BLaER1 treated with 17β-estradiol and CSF1 and Interleukin-3, amounts not matched to agents 10 nM and 100 nM (cell line): ENCODE results near the gene ZFP36L2.
A peak's percentile ranks its signal among the peaks of the same experiment; 100 is the strongest.

ENCODE experiments used
- H3K27ac ChIP-seq, 11 experiments: shearing (Covaris generic); formaldehyde crosslinking; 2 replicates each; pipeline ENCODE4 v1.8.1; 2022
- H3K27me3 ChIP-seq, 11 experiments: shearing (Covaris generic); formaldehyde crosslinking; 2 replicates each; pipeline ENCODE4 v1.8.1; 2022
- H3K36me3 ChIP-seq, 11 experiments: shearing (Covaris generic); formaldehyde crosslinking; 2 replicates each; pipeline ENCODE4 v1.8.1; 2022
- H3K4me1 ChIP-seq, 10 experiments: shearing (Covaris generic); formaldehyde crosslinking; 2 replicates each; pipeline ENCODE4 v1.8.1; 2022
- H3K4me2 ChIP-seq, 11 experiments: shearing (Covaris generic); formaldehyde crosslinking; 2 replicates each; pipeline ENCODE4 v1.8.1; 2022
- H3K4me3 ChIP-seq, 10 experiments: shearing (Covaris generic); formaldehyde crosslinking; 2 replicates each; pipeline ENCODE4 v1.8.1; 2022
- H3K9ac ChIP-seq, 11 experiments: shearing (Covaris generic); formaldehyde crosslinking; 2 replicates each; pipeline ENCODE4 v1.8.1; 2022
- H3K9me3 ChIP-seq, 11 experiments: shearing (Covaris generic); formaldehyde crosslinking; replicated peaks in 1 of 11; 2 replicates each; pipeline ENCODE4 v1.8.1; 2022
- H4K20me1 ChIP-seq, 11 experiments: shearing (Covaris generic); formaldehyde crosslinking; 2 replicates each; pipeline ENCODE4 v1.8.1; 2022
- Cebpa-rat ChIP-seq, 11 experiments: shearing (Covaris generic); IDR thresholded peaks; 2 replicates each; pipeline ENCODE4 v1.8.1; 2022

ZFP36L2 gene

GRCh38 chr2:43228756-43229659 is 2.6 kb upstream of the ZFP36L2 start:
- Histone ChIP-seq H4K20me1 (peaks cover 22 to 24% (median 23%) of the 10 kb centered on the region in 11 experiments), H3K9ac (peak overlapping the region; percentile 42 to 100 (median 97); a peak in 19 of 22 replicates), H3K4me2 (peak overlapping the region; percentile 91 to 100 (median 95)), H3K27me3 (no peaks in the 10 kb centered on the region), H3K27ac (peak overlapping the region in 10 of 11 experiments; percentile 13 to 100 (median 97); a peak in 18 of 22 replicates), H3K9me3 (peaks cover 0 to 13% (median 0%) of the 10 kb centered on the region in 11 experiments; a peak in 6 of 22 replicates), H3K4me1 (peaks cover 39 to 64% (median 58%) of the 10 kb centered on the region in 10 experiments), H3K36me3 (peaks cover 17 to 49% (median 31%) of the 10 kb centered on the region in 11 experiments), H3K4me3 (peak overlapping the region in 5 of 10 experiments; percentile 75 to 95 (median 92); a peak in 5 of 20 replicates)
- TF ChIP-seq Cebpa-rat (IDR thresholded peaks at IDR 0.05), result no peak

DNA sequence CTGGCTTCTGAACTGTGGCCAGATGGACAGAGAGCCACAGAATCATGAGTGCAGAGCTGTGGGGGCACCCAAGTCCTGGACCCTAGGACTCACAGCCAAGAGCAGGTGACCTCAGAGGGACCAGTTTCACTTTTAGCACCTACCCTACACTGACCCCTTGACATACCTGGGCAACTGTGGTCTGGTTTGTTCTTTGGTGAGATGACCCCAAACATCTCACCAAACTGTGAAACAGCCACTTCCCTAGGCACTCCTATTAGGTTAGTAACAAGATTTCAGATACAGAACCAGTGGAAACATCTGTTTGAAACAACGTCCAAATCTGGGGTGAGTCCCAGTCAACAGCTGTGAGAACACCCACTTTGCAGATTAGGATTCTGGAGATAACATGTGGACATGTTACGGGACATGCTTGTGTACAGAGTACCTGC is 1.9 kb upstream of the ZFP36L2 start:
- TF ChIP-seq Cebpa-rat (IDR thresholded peaks at IDR 0.05), result no peak
- H3K4me3 ChIP-seq, result peak overlapping the region in 9 of 10 experiments; percentile 75 to 95 (median 88); a peak in 14 of 20 replicates
- peaks cover 29 to 30% (median 30%) of the 10 kb centered on the region in 11 experiments for H4K20me1 ChIP-seq
- no peaks in the 10 kb centered on the region for H3K27me3 ChIP-seq
- peaks cover 32 to 57% (median 51%) of the 10 kb centered on the region in 10 experiments for H3K4me1 ChIP-seq
- peaks cover 0 to 13% (median 0%) of the 10 kb centered on the region in 11 experiments; a peak in 7 of 22 replicates for H3K9me3 ChIP-seq
- peak overlapping the region; percentile 91 to 100 (median 98) for H3K9ac ChIP-seq
- peaks cover 24 to 56% (median 37%) of the 10 kb centered on the region in 11 experiments for H3K36me3 ChIP-seq
- H3K27ac ChIP-seq, result peak overlapping the region in 9 of 11 experiments; percentile 89 to 100 (median 98); a peak in 18 of 22 replicates
- H3K4me2 ChIP-seq, result peak overlapping the region; percentile 91 to 100 (median 95)

GRCh38 chr2:43227830-43228281 is 1.4 kb upstream of the ZFP36L2 start:
- peaks cover 31 to 53% (median 46%) of the 10 kb centered on the region in 10 experiments for H3K4me1 ChIP-seq
- TF ChIP-seq Cebpa-rat (IDR thresholded peaks at IDR 0.05), result no peak
- peaks cover 29 to 59% (median 42%) of the 10 kb centered on the region in 11 experiments for H3K36me3 ChIP-seq
- peak overlapping the region; percentile 89 to 100 (median 97) for H3K27ac ChIP-seq
- H3K4me2 ChIP-seq, result peak overlapping the region; percentile 91 to 100 (median 95)
- H3K27me3 ChIP-seq, result no peaks in the 10 kb centered on the region
- peak overlapping the region; percentile 91 to 100 (median 98) for H3K9ac ChIP-seq
- peaks cover 33 to 35% (median 34%) of the 10 kb centered on the region in 11 experiments for H4K20me1 ChIP-seq
- H3K9me3 ChIP-seq, result peaks cover 0 to 13% (median 0%) of the 10 kb centered on the region in 11 experiments; a peak in 7 of 22 replicates
- H3K4me3 ChIP-seq, result peak overlapping the region; percentile 75 to 95 (median 89)

DNA sequence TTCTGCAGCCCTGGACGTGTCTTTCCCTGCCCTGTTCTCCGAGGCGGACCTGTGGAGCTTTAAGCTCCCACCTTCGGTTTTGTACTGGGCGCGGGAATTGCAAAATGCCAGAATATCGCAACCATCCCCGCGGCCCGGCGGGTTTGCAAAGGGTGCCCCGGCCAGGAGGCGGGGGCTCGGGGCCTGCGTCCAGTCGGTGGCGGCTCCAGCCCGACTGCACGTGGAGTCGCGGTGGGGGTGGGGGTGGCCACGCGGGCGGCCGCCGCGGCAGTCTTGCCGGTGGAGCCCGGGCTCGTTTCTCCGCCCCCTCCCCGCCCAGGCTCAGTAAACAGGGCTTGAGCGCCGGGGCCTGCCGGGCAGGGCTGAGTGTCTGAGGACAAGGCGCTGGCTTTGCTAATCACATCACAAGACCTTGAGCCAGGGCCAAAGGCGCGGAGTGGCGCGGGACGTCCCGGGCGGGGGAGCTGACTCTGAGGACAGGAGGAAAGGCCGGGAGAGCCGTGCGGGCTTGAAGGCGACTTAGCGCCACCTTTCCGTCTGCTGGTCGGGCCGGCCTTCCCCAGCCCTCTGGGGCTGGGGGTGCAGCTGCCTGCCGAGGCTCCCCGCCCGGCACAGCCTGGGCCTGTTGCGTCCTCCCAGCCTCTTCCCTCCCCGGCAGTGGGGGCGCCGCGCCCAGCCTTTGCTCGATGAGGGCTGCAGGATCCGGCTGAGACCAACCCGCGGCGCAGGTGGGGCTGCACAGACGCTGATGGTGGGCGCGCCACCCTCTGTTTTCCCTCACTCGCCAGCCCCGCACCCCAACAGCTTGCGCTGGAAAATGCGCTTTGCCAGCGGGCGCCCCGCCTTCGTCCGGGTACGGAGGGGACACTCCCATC is 786 bp upstream of the ZFP36L2 start:
- Histone ChIP-seq H3K4me3 (peak overlapping the region; percentile 75 to 95 (median 89)), H3K4me1 (peaks cover 34 to 46% (median 43%) of the 10 kb centered on the region in 10 experiments), H3K27ac (peak overlapping the region; percentile 89 to 100 (median 97)), H3K9me3 (peaks cover 0 to 13% (median 0%) of the 10 kb centered on the region in 11 experiments; a peak in 7 of 22 replicates), H3K27me3 (no peaks in the 10 kb centered on the region), H4K20me1 (peaks cover 38 to 42% (median 41%) of the 10 kb centered on the region in 11 experiments), H3K36me3 (peaks cover 36 to 59% (median 47%) of the 10 kb centered on the region in 11 experiments), H3K4me2 (peak overlapping the region; percentile 91 to 100 (median 95)), H3K9ac (peak overlapping the region; percentile 91 to 100 (median 98))
- no peak for TF ChIP-seq Cebpa-rat (IDR thresholded peaks at IDR 0.05)

- Histone ChIP-seq H4K20me1 (peaks cover 38 to 53% (median 48%) of the 10 kb centered on the region in 11 experiments), H3K27me3 (no peaks in the 10 kb centered on the region), H3K36me3 (peaks cover 37 to 58% (median 48%) of the 10 kb centered on the region in 11 experiments), H3K4me2 (peak overlapping the region in 10 of 11 experiments; percentile 9 to 99 (median 96); a peak in 19 of 22 replicates), H3K9ac (peak overlapping the region; percentile 91 to 100 (median 98)), H3K9me3 (peaks cover 0 to 13% (median 0%) of the 10 kb centered on the region in 11 experiments; a peak in 7 of 22 replicates), H3K4me1 (peaks cover 31 to 53% (median 39%) of the 10 kb centered on the region in 10 experiments), H3K27ac (peak overlapping the region; percentile 88 to 100 (median 97)), H3K4me3 (peak overlapping the region; percentile 75 to 95 (median 89))
- TF ChIP-seq Cebpa-rat (IDR thresholded peaks at IDR 0.05), result no peak
Measured at GRCh38 chr2:43225788-43226557, 433 bp downstream of the ZFP36L2 start.

- H3K9me3 ChIP-seq, result peaks cover 0 to 13% (median 0%) of the 10 kb centered on the region in 11 experiments; a peak in 7 of 22 replicates
- peaks cover 37 to 51% (median 43%) of the 10 kb centered on the region in 11 experiments for H3K36me3 ChIP-seq
- peaks cover 25 to 53% (median 39%) of the 10 kb centered on the region in 10 experiments for H3K4me1 ChIP-seq
- TF ChIP-seq Cebpa-rat (IDR thresholded peaks at IDR 0.05), result no peak
- no peaks in the 10 kb centered on the region for H3K27me3 ChIP-seq
- H3K4me3 ChIP-seq, result peak overlapping the region; percentile 75 to 95 (median 89)
- peak overlapping the region; percentile 88 to 100 (median 97) for H3K27ac ChIP-seq
- H4K20me1 ChIP-seq, result peaks cover 38 to 59% (median 48%) of the 10 kb centered on the region in 11 experiments
- H3K4me2 ChIP-seq, result peak overlapping the region; percentile 36 to 99 (median 96); a peak in 20 of 22 replicates
- peak overlapping the region; percentile 91 to 100 (median 98) for H3K9ac ChIP-seq
Measured at GRCh38 chr2:43225093-43225787, 1.2 kb downstream of the ZFP36L2 start.
